ENCODE data around the gene TYMP. TPM values are rescaled to one million over a fixed set of nuclear protein-coding genes. Genes with fewer than 3 reads are reported as not detected.

Gene TYMP
- total RNA-seq, 4 donors from 2014 or later = 27.4 to 79.2 (median 35.9) TPM

DNA sequence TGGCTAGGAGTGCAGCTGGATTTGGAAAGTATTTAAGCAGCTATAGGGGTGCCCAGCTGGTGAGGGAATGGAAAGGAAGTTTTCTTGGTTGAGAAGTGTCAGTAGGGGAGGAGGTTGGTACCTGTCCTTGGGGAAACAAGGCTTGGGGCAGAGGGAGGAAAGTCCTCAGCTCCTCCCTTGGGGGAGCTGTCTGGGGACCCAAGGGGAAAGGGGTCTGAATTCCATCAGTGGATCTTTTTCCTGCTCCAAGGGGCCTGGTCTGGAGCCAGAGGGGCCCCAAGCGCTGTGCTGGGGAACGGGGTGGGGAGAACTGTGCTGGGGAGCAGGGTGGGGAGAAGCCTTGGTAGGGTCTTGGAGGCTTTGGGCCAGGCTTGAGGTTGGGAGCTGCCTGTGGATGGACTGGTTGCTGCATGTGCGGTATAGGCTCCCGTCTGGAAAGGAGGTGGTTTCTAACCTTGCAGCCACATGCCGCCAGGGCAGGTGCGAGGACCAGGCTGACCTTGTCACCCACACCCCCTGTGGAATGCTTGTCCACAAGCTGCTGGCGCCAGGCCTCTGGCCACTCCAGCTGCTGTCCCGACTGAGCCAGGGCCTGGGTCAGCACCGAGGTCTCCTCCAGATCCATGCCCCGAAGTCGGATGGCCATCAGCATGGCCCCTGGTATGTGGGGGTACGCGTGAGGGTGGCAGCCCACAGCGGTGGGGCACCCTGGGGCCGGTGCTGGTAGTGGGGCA lies 963 bp downstream of the TYMP start:
- TF ChIP-seq EP300 (IDR thresholded peaks at IDR 0.05) (no peak), POLR2A (IDR thresholded peaks at IDR 0.05; ENCODE audit: low read depth) (no peak), POLR2AphosphoS5 (IDR thresholded peaks at IDR 0.05) (no peak)
- TF ChIP-seq, protein P1, sequence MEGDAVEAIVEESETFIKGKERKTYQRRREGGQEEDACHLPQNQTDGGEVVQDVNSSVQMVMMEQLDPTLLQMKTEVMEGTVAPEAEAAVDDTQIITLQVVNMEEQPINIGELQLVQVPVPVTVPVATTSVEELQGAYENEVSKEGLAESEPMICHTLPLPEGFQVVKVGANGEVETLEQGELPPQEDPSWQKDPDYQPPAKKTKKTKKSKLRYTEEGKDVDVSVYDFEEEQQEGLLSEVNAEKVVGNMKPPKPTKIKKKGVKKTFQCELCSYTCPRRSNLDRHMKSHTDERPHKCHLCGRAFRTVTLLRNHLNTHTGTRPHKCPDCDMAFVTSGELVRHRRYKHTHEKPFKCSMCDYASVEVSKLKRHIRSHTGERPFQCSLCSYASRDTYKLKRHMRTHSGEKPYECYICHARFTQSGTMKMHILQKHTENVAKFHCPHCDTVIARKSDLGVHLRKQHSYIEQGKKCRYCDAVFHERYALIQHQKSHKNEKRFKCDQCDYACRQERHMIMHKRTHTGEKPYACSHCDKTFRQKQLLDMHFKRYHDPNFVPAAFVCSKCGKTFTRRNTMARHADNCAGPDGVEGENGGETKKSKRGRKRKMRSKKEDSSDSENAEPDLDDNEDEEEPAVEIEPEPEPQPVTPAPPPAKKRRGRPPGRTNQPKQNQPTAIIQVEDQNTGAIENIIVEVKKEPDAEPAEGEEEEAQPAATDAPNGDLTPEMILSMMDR (IDR thresholded peaks at IDR 0.05) = no peak
- peak overlapping the region; percentile 79 to 93 (median 88) for H3K27ac ChIP-seq (replicated peaks in 1 of 4)
- H3K36me3 ChIP-seq = peaks cover 0 to 4% (median 3%) of the 10 kb centered on the region in 4 donors
- intact Hi-C loops (cut with DNase I) = loop anchor here (5.0 kb wide), 1 partner anchor 53 kb away; the partner anchor contains the start of gene CHKB
- H3K27me3 ChIP-seq = peaks cover 10 to 48% (median 33%) of the 10 kb centered on the region in 4 donors
- WGBS = 67% methylated on average over 15 of the region's 15 CpGs
- DNase-seq (ENCODE audit: extremely low spot score) = no peak
- peak overlapping the region; percentile 62 to 72 (median 63) for H3K4me3 ChIP-seq
- no peaks in the 10 kb centered on the region for H3K9me3 ChIP-seq
- peaks cover 45 to 83% (median 74%) of the 10 kb centered on the region in 4 donors for H3K4me1 ChIP-seq

DNA sequence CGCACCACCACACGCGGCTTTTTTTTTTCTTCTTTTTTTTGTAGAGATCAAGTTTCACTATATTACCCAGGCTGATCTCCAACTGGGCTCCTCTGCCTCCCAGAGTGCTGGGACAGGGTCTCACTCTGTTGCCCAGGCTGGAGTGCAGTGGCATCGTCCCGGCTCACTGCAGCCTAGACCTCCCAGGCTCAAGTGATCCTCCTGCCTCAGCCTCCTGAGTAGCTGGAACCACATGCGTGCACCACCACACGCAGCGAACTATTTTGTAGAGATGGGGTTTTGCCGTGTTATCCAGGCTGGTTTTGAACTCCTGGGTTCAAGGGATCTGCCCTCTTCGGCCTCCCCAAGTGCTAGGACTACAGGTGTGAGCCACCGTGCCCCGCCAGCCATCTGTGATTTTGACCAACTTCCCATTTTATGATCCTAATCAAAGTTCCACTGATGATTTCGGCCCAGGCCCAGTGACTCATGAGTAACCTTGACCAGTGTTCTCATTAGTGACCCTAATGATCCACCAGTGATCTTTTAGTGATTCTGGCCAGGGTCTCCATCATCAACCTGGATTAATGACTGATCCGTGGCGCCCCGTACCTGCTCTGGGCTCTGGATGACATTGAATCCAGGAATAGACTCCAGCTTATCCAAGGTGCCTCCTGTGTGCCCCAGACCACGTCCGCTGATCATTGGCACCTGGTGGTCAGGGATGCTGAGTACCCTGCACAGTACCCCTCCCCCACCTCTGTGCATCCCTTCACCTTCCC lies 1.7 kb downstream of the TYMP start:
- H3K27me3 ChIP-seq = peaks cover 10 to 41% (median 27%) of the 10 kb centered on the region in 4 donors
- 96% methylated on average over 14 of the region's 18 CpGs for WGBS
- no peaks in the 10 kb centered on the region for H3K9me3 ChIP-seq
- no peak for DNase-seq (ENCODE audit: extremely low spot score)
- TF ChIP-seq POLR2AphosphoS5 (IDR thresholded peaks at IDR 0.05) (no peak), EP300 (IDR thresholded peaks at IDR 0.05) (no peak), POLR2A (IDR thresholded peaks at IDR 0.05; ENCODE audit: low read depth) (no peak)
- TF ChIP-seq, protein P1 (IDR thresholded peaks at IDR 0.05) = no peak
- H3K27ac ChIP-seq (replicated peaks in 1 of 4) = peak overlapping the region in 1 of 4 donors; percentile 93
- intact Hi-C loops (cut with DNase I) = loop anchor here (5.0 kb wide), 1 partner anchor 54 kb away; the partner anchor contains the start of gene CHKB
- peak overlapping the region in 1 of 4 donors; percentile 72 for H3K4me3 ChIP-seq
- H3K36me3 ChIP-seq = peaks cover 7 to 11% (median 11%) of the 10 kb centered on the region in 4 donors
- peaks cover 45 to 87% (median 77%) of the 10 kb centered on the region in 4 donors for H3K4me1 ChIP-seq

DNA sequence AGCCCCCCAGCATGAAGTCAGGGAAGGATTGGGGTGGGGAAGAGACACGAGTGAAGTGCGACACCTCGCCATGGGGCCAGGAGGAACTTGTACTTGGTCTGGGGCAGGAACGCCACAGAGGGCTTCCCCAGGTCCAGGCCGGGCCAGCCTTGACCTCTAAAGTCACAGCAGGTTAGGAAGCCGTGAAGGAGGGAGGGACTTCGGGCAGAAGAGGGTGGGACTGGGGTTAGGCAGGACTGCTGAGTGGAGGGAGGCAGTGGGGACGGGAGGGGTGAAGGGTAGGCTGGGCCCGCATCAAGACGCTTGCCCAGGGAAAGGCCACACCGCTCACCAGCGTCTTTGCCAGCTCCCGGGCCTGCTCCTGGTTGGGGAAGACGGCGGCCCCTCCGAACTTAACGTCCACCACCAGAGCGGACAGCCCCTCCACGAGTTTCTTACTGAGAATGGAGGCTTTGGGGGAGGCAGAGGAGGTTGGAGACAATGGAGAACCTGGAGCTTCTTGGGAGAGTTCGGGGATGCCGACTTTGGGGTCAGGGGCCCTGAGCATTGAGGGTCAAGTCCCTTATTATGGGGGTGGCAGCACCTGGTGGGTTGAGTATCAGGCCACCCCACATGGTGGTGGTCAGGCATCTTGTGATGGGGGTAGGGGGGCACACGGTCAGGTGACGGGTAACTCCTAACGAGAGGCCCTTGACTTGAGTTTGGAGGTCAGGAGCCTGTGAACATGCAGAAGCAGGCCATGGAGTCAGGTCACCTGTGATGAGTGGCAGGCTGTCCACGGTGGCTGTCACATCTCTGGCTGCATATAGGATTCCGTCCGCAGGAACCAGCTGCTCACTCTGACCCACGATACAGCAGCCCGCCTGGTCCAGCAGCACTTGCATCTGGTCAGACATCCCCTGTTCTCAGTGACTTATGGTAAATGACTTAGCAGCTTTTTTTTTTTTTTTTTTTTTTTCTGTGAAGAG lies 2.7 kb downstream of the TYMP start:
- Histone ChIP-seq H3K27me3 (peaks cover 10 to 31% (median 19%) of the 10 kb centered on the region in 4 donors), H3K27ac (replicated peaks in 1 of 4) (peak overlapping the region; percentile 88 to 93 (median 90)), H3K9me3 (no peaks in the 10 kb centered on the region), H3K4me1 (peaks cover 39 to 78% (median 69%) of the 10 kb centered on the region in 4 donors), H3K36me3 (peaks cover 14 to 21% (median 20%) of the 10 kb centered on the region in 4 donors), H3K4me3 (peak overlapping the region; percentile 64 to 75 (median 68))
- DNase-seq (ENCODE audit: extremely low spot score) = no peak
- intact Hi-C loops (cut with DNase I) = loop anchor here (5.0 kb wide), 1 partner anchor 55 kb away; the partner anchor contains the start of gene CHKB
- 68% methylated on average over 25 of the region's 29 CpGs for WGBS
- TF ChIP-seq, protein P1 (IDR thresholded peaks at IDR 0.05) = no peak
- TF ChIP-seq POLR2AphosphoS5 (IDR thresholded peaks at IDR 0.05) = peak in 1 of 2 donors; percentile 30
- no peak for TF ChIP-seq POLR2A (IDR thresholded peaks at IDR 0.05; ENCODE audit: low read depth)
- no peak for TF ChIP-seq EP300 (IDR thresholded peaks at IDR 0.05)
